Kidney (tissue), 14 donors: Measurements from ENCODE around the gene ARL15. TPM values are rescaled to one million over a fixed set of nuclear protein-coding genes. Genes with fewer than 3 reads are reported as not detected.

Experiments
- DNase-seq, 5 donors: peaks; one replicate each; pipeline ENCODE4 v3.0.0-alpha.2; 2013 to 2020
- FAIRE-seq: peaks from 2 replicates; lab custom pipeline; 2012; peaks lifted over from hg19 to GRCh38; lab: Jason Lieb, UNC
- H3K27ac ChIP-seq, 2 donors: one replicate each; pipeline ENCODE4 v1.7.0; 2013; ENCODE audit warnings: low read depth in 2 of 2, low read length in 2 of 2, inconsistent platforms in 1 of 2
- H3K27me3 ChIP-seq: one replicate; pipeline ENCODE4 v1.7.1; 2013; ENCODE audit warnings: low read length, inconsistent platforms; ENCODE audit not compliant: control insufficient read depth, insufficient read depth
- H3K36me3 ChIP-seq, 3 donors: one replicate each; pipeline versions ENCODE4 v1.7.0 to v1.7.1; 2013; ENCODE audit warnings: low read length in 3 of 3, control low read depth in 1 of 3, inconsistent platforms in 1 of 3; ENCODE audit not compliant: insufficient read depth in 3 of 3, control insufficient read depth in 2 of 3
- H3K4me1 ChIP-seq, 3 donors: one replicate each; pipeline versions ENCODE4 v1.7.0 to v1.7.1; 2013; ENCODE audit warnings: low read length in 3 of 3, inconsistent platforms in 1 of 3, low read depth in 1 of 3; ENCODE audit not compliant: control insufficient read depth in 2 of 3, insufficient read depth in 2 of 3
- H3K4me3 ChIP-seq, 3 donors: one replicate each; pipeline versions ENCODE4 v1.7.0 to v1.8.1; 2013; ENCODE audit warnings: low read length in 3 of 3, control low read depth in 1 of 3, inconsistent platforms in 1 of 3
- H3K9ac ChIP-seq, 3 donors: one replicate each; pipeline versions ENCODE4 v1.7.0 to v1.7.1; 2013; ENCODE audit warnings: low read length in 3 of 3, control low read depth in 1 of 3, inconsistent platforms in 1 of 3
- H3K9me3 ChIP-seq, 3 donors: one replicate each; pipeline versions ENCODE4 v1.7.0 to v1.7.1; 2013; ENCODE audit warnings: low read length in 3 of 3, control low read depth in 1 of 3, inconsistent platforms in 1 of 3; ENCODE audit not compliant: control insufficient read depth in 2 of 3, insufficient read depth in 1 of 3
- intact Hi-C: fragments of 100-400 bp; cut with DNase I; formaldehyde crosslinking; loops from one replicate; pipeline ENCODE4 v1.11.1; 2022
- polyA plus RNA-seq: library from polyadenylated mRNA; stranded (reverse); fragments of 350-450 nt; fragmentation: Illumina TruSeq; extraction: RNeasy Lipid Tissue Mini Kit (QIAGEN cat#74804); gene quantifications from one replicate; pipeline ENCODE4 v1.2.3, GENCODE V29; 2014; ENCODE audit warnings: low read depth, low replicate concordance; ENCODE audit not compliant: insufficient read depth
- total RNA-seq: library from RNA; stranded (reverse); fragmentation: NEBNext Ultra II Directional; extraction: Animal tissue kit (Norgen Biotek cat#: 25700); gene quantifications from one replicate; pipeline ENCODE4 v1.2.1, GENCODE V29; 2021
- TF ChIP-seq, protein P1 (sequence below): IDR thresholded peaks from 3 replicates; pipeline ENCODE4 v1.5.1; 2012; ENCODE audit warnings: mild to moderate bottlenecking, moderate library complexity, borderline replicate concordance; ENCODE audit not compliant: insufficient read depth; ENCODE audit errors: extremely low read depth
- donor health status: control.
- donor health status: control.
- donor health status: control.
- donor health status: control.
- donor health status: control.
- donor health status: DM: yes; HTN: yes; CAD: no.
- donor health status: Normal renal cell carcinoma (clear cell type).

The ARL15 gene
- total and polyA plus RNA-seq, 2 donors from 2014 or later = 21.1 to 36.6 TPM

DNA sequence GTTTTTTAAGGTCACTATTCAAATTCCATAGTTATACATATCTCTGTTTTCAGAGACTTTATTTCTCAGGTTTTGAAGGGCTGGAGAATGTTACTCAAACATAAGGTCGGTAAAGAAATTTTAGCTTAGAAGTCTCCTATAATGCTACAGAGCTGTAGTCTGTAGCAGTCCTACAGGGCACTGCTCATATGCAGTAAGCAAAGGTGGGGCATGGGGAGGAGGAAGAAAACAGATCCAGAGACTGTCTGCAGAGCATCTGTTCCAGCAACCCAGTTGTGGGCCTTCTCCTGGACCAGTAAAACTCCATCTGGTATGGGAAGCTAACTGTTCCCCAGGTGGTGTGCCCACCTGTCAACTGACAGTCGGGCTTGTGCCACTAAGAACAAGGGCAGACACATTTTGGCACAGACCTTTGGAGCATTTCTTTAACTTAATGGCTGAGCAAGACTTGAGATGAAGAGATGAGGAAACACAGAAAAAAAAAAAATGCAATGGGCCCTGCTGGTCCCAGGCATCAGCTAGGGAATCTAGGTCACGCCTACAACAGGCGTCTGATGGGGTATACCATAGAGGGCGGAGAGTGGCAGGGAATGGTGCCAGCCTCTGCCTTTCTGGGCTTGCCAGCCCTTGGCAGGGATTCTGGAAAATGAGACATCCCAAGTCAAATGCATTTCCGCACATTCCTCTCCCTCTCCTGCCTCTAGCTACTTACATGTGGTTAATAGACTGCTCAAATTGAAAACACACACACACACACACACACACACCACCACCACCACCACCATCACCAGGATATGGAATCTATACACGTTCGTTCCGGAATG lies 218.9 kb downstream of the ARL15 start:
- TF ChIP-seq, protein P1, sequence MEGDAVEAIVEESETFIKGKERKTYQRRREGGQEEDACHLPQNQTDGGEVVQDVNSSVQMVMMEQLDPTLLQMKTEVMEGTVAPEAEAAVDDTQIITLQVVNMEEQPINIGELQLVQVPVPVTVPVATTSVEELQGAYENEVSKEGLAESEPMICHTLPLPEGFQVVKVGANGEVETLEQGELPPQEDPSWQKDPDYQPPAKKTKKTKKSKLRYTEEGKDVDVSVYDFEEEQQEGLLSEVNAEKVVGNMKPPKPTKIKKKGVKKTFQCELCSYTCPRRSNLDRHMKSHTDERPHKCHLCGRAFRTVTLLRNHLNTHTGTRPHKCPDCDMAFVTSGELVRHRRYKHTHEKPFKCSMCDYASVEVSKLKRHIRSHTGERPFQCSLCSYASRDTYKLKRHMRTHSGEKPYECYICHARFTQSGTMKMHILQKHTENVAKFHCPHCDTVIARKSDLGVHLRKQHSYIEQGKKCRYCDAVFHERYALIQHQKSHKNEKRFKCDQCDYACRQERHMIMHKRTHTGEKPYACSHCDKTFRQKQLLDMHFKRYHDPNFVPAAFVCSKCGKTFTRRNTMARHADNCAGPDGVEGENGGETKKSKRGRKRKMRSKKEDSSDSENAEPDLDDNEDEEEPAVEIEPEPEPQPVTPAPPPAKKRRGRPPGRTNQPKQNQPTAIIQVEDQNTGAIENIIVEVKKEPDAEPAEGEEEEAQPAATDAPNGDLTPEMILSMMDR = no peak

DNA sequence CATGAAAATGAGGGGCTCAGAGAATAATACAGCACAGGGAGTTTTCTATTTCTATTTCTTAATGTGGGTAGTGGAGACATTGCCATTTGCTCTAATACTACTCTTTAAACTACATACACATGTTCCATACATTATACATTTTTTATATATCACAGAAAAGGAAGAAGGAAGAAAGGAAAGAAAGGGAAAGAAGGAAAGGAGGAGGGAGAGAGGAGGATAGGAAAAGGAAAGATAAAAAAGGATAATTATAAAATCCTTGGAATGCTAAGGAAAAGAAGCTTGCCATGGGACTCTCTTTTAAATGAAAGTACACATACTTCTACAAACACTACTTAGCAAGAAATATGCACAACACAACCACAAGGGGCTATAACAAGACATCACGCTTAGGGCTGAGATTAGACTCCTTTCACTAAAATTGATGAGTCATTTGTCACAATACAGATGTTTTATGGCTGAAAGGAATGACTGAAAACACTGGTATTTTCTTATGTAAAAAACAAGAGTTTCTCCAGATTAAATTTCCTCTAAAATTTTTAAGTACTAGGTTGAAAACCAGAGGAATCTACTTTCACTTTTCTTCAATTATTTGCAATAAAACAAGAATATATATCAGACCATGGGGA lies 219.8 kb downstream of the ARL15 start:
- H3K9me3 ChIP-seq = no peaks in the 10 kb centered on the region
- no peak for DNase-seq
- no peaks in the 10 kb centered on the region for H3K27me3 ChIP-seq
- no peaks in the 10 kb centered on the region for H3K4me1 ChIP-seq
- H3K9ac ChIP-seq = no peak overlapping the region
- no peaks in the 10 kb centered on the region for H3K36me3 ChIP-seq
- H3K4me3 ChIP-seq = no peak overlapping the region
- intact Hi-C loops = no loop called here
- TF ChIP-seq, protein P1 = no peak
- no peak for FAIRE-seq
- H3K27ac ChIP-seq = no peak overlapping the region

More for the DNA sequence above, 218.9 kb downstream of the ARL15 start:
- Histone ChIP-seq H3K27ac (no peak overlapping the region), H3K4me1 (no peaks in the 10 kb centered on the region), H3K4me3 (no peak overlapping the region), H3K27me3 (no peaks in the 10 kb centered on the region), H3K9me3 (no peaks in the 10 kb centered on the region), H3K9ac (no peak overlapping the region), H3K36me3 (no peaks in the 10 kb centered on the region)
- DNase-seq (no peak), FAIRE-seq (no peak)
- intact Hi-C loops = no loop called here

GRCh38 chr5:54088081-54088480 lies 222.3 kb downstream of the ARL15 start:
- TF ChIP-seq, protein P1 = no peak
- Histone ChIP-seq H3K9me3 (no peaks in the 10 kb centered on the region), H3K4me3 (no peak overlapping the region)

More at GRCh38 chr5:54088081-54088480, 222.3 kb downstream of the ARL15 start:
- H3K27me3 ChIP-seq = no peaks in the 10 kb centered on the region
- H3K36me3 ChIP-seq = no peaks in the 10 kb centered on the region
- DNase-seq (no peak), FAIRE-seq (no peak)
- H3K27ac ChIP-seq = no peak overlapping the region
- intact Hi-C loops = no loop called here
- no peak overlapping the region for H3K9ac ChIP-seq
- H3K4me1 ChIP-seq = no peaks in the 10 kb centered on the region
